H1 (cell line): Measurements from ENCODE around the gene TMEM232. TPM values are rescaled to one million over a fixed set of nuclear protein-coding genes. Genes with fewer than 3 reads are reported as not detected.

ENCODE experiments used
- CTCF ChIA-PET: fragments of 300-600 bp; sonication (Branson Sonifier 250); formaldehyde crosslinking; loops from one replicate; lab custom pipeline; 2021; ENCODE audit not compliant: partially characterized antibody; lab: Charles Lee
- POLR2A ChIA-PET: fragments of 300-600 bp; sonication (Branson Sonifier 250); formaldehyde crosslinking; loops from one replicate; lab custom pipeline; 2021; ENCODE audit warnings: inconsistent platforms; ENCODE audit not compliant: partially characterized antibody; lab: Charles Lee
- DNase-seq, 2 experiments: peaks; one replicate each; pipeline versions ENCODE4 v3.0.0 to v3.0.0-alpha.2; 2010 to 2022; ENCODE audit warnings: low spot score in 2 of 2, low read depth in 1 of 2, mixed read lengths in 1 of 2
- FAIRE-seq: peaks from 2 replicates; lab custom pipeline; 2011; peaks lifted over from hg19 to GRCh38; lab: Jason Lieb, UNC
- H2AFZ ChIP-seq: 2 replicates; pipeline ENCODE4 v1.8.1; 2012; ENCODE audit warnings: low read length, inconsistent platforms
- H2AK5ac ChIP-seq: 2 replicates; pipeline ENCODE4 v1.6.1; 2013; ENCODE audit warnings: low read depth, low read length
- H2BK120ac ChIP-seq: replicated peaks from 2 replicates; pipeline ENCODE3; 2013; ENCODE audit warnings: low read depth, low read length, inconsistent platforms
- H2BK12ac ChIP-seq: 2 replicates; pipeline ENCODE4 v1.6.1; 2013; ENCODE audit warnings: low read depth, low read length
- H2BK15ac ChIP-seq: 2 replicates; pipeline ENCODE4 v1.6.1; 2013; ENCODE audit warnings: low read length
- H2BK20ac ChIP-seq: 2 replicates; pipeline ENCODE4 v1.6.1; 2013; ENCODE audit warnings: low read length
- H2BK5ac ChIP-seq: 2 replicates; pipeline ENCODE4 v1.6.1; 2013; ENCODE audit warnings: low read depth, low read length
- H3K14ac ChIP-seq: 2 replicates; pipeline ENCODE4 v1.6.1; 2013; ENCODE audit warnings: inconsistent platforms; ENCODE audit not compliant: insufficient read length
- H3K18ac ChIP-seq: 2 replicates; pipeline ENCODE4 v1.6.1; 2013; ENCODE audit warnings: low read length; ENCODE audit errors: extremely low read depth
- H3K23ac ChIP-seq: 2 replicates; pipeline ENCODE4 v1.6.1; 2013; ENCODE audit warnings: inconsistent platforms; ENCODE audit not compliant: insufficient read length
- H3K23me2 ChIP-seq: 2 replicates; pipeline ENCODE4 v1.6.1; 2013; ENCODE audit warnings: low read depth, low read length
- H3K27ac ChIP-seq: 2 replicates; pipeline ENCODE4 v1.6.1; 2011; ENCODE audit warnings: low read depth, low read length, inconsistent platforms
- H3K27me3 ChIP-seq, 4 experiments: replicated peaks in 1 of 4; 1 replicate in 1 of 4; 2 replicates in 3 of 4; pipeline versions ENCODE4 v1.6.1 to v1.8.1; 2011 to 2013; ENCODE audit warnings: low read length in 3 of 4, mild to moderate bottlenecking in 3 of 4, inconsistent platforms in 2 of 4, mixed read lengths in 2 of 4, moderate library complexity in 1 of 4; ENCODE audit not compliant: control insufficient read depth in 3 of 4, insufficient read depth in 3 of 4; ENCODE audit errors: extremely low read depth in 1 of 4
- H3K36me3 ChIP-seq, 4 experiments: 2 replicates each; pipeline versions ENCODE4 v1.6.1 to v1.8.1; 2011 to 2013; ENCODE audit warnings: mild to moderate bottlenecking in 4 of 4, low read length in 3 of 4, moderate library complexity in 2 of 4, control low read depth in 1 of 4, inconsistent platforms in 1 of 4; ENCODE audit not compliant: insufficient read depth in 4 of 4, control insufficient read depth in 2 of 4
- H3K4ac ChIP-seq: replicated peaks from 2 replicates; pipeline ENCODE3; 2013; ENCODE audit warnings: low read length, low read depth, mixed read lengths, inconsistent platforms; ENCODE audit not compliant: insufficient read length
- H3K4me1 ChIP-seq, 4 experiments: replicated peaks in 1 of 4; 1 replicate in 1 of 4; 2 replicates in 3 of 4; pipeline versions ENCODE4 v1.6.1 to v1.8.1; 2011 to 2013; ENCODE audit warnings: low read length in 3 of 4, inconsistent platforms in 2 of 4, mixed read lengths in 1 of 4; ENCODE audit not compliant: insufficient read depth in 4 of 4, control insufficient read depth in 3 of 4
- H3K4me2 ChIP-seq, 2 experiments: 2 replicates each; pipeline versions ENCODE4 v1.6.1 to v1.8.1; 2011 to 2013; ENCODE audit warnings: low read depth in 2 of 2, low read length in 2 of 2, control low read depth in 1 of 2, inconsistent platforms in 1 of 2, mild to moderate bottlenecking in 1 of 2; ENCODE audit not compliant: insufficient read depth in 1 of 2
- H3K4me3 ChIP-seq, 4 experiments: fragments of 200-600, 300-600 bp in 1 of 4; sonication (generic), shearing (Covaris generic), sonication (Bioruptor Twin) in 1 of 4; 2 replicates each; pipeline versions ENCODE4 v1.5.1 to v1.8.1; 2011 to 2016; ENCODE audit warnings: low read length in 4 of 4, low read depth in 3 of 4, control low read depth in 2 of 4, inconsistent platforms in 2 of 4, mild to moderate bottlenecking in 2 of 4, mixed read lengths in 1 of 4, moderate library complexity in 1 of 4; ENCODE audit not compliant: insufficient read depth in 2 of 4; ENCODE audit errors: extremely low read depth in 1 of 4
- H3K56ac ChIP-seq: replicated peaks from 2 replicates; pipeline ENCODE3; 2013; ENCODE audit warnings: low read depth, mild to moderate bottlenecking, mixed read lengths, low read length, inconsistent platforms; ENCODE audit not compliant: insufficient read length
- H3K79me1 ChIP-seq: 2 replicates; pipeline ENCODE4 v1.6.1; 2013; ENCODE audit warnings: low read depth, low read length, control low read depth
- H3K79me2 ChIP-seq, 2 experiments: 2 replicates each; pipeline versions ENCODE4 v1.6.1 to v1.8.1; 2012 to 2013; ENCODE audit warnings: low read length in 2 of 2, mild to moderate bottlenecking in 2 of 2, inconsistent platforms in 1 of 2; ENCODE audit not compliant: insufficient read depth in 2 of 2, control insufficient read depth in 1 of 2
- H3K9ac ChIP-seq, 4 experiments: replicated peaks in 1 of 4; 1 replicate in 1 of 4; 2 replicates in 3 of 4; pipeline versions ENCODE4 v1.6.1 to v1.8.1; 2011 to 2013; ENCODE audit warnings: low read depth in 3 of 4, low read length in 3 of 4, control low read depth in 2 of 4, mild to moderate bottlenecking in 2 of 4, moderate library complexity in 2 of 4, inconsistent platforms in 1 of 4; ENCODE audit errors: extremely low read depth in 1 of 4
- H3K9me3 ChIP-seq, 2 experiments: 2 replicates each; pipeline versions ENCODE4 v1.6.1 to v1.8.1; 2012 to 2013; ENCODE audit warnings: mild to moderate bottlenecking in 2 of 2, moderate library complexity in 2 of 2, control low read depth in 1 of 2, inconsistent platforms in 1 of 2, low read depth in 1 of 2, low read length in 1 of 2, mixed read lengths in 1 of 2; ENCODE audit not compliant: insufficient read depth in 2 of 2
- H4K20me1 ChIP-seq, 2 experiments: replicated peaks in 1 of 2; 2 replicates each; pipeline versions ENCODE3 to v1.8.1; 2011 to 2013; ENCODE audit warnings: inconsistent platforms in 2 of 2, low read length in 2 of 2, mild to moderate bottlenecking in 1 of 2; ENCODE audit not compliant: insufficient read depth in 2 of 2, control insufficient read depth in 1 of 2
- H4K5ac ChIP-seq: 2 replicates; pipeline ENCODE4 v1.6.1; 2013; ENCODE audit warnings: low read length, low read depth, mixed read lengths, inconsistent platforms; ENCODE audit not compliant: insufficient read length
- H4K8ac ChIP-seq: 2 replicates; pipeline ENCODE4 v1.8.0; 2013; ENCODE audit warnings: mild to moderate bottlenecking, moderate library complexity, low read length, inconsistent platforms; ENCODE audit not compliant: insufficient read depth; ENCODE audit errors: extremely low read depth
- H4K91ac ChIP-seq: replicated peaks from 2 replicates; pipeline ENCODE3; 2013; ENCODE audit warnings: low read length, mixed read lengths, inconsistent platforms; ENCODE audit not compliant: insufficient read length
- ATF3 ChIP-seq: IDR thresholded peaks from 2 replicates; pipeline ENCODE4 v1.6.1; 2011; ENCODE audit warnings: low read depth, mild to moderate bottlenecking, low read length; ENCODE audit not compliant: insufficient read depth
- CBX5 ChIP-seq: fragments of 300-800, 300-1000 bp; sonication (generic); IDR thresholded peaks from 2 replicates; pipeline ENCODE4 v1.7.1; 2016; ENCODE audit warnings: antibody characterized with exemption, low read length, low read depth
- EP300 ChIP-seq, 2 experiments: IDR thresholded peaks; 1 replicate in 1 of 2; 2 replicates in 1 of 2; pipeline ENCODE4 v1.6.1; 2011 to 2012; ENCODE audit warnings: low read depth in 2 of 2, low read length in 2 of 2, mild to moderate bottlenecking in 2 of 2, borderline replicate concordance in 1 of 2, inconsistent platforms in 1 of 2, moderate library complexity in 1 of 2
- SIRT6 ChIP-seq: IDR thresholded peaks from one replicate; pipeline ENCODE4 v1.7.1; 2012; ENCODE audit warnings: low read length, inconsistent platforms
- SP4 ChIP-seq: IDR thresholded peaks from 2 replicates; pipeline ENCODE4 v1.6.1; 2012; ENCODE audit warnings: low read length, inconsistent platforms
- TCF12 ChIP-seq: IDR thresholded peaks from 2 replicates; pipeline ENCODE4 v1.6.1; 2011; ENCODE audit warnings: low read depth, mild to moderate bottlenecking, low read length
- WGBS, 2 experiments: shearing (Covaris generic) in 1 of 2; methylation state at CpG; one replicate each; pipeline versions ENCODE4 v1.1.6 to v1.1.7; 2013 to 2015; ENCODE audit warnings: low lambda C conversion rate in 2 of 2, mixed read lengths in 2 of 2, inconsistent platforms in 1 of 2, low coverage in 1 of 2, missing lambda C conversion rate in 1 of 2; ENCODE audit not compliant: insufficient replicate concordance in 2 of 2, insufficient coverage in 1 of 2, insufficient read length in 1 of 2; ENCODE audit errors: extremely low coverage in 1 of 2, missing lambda C conversion rate in 1 of 2; 5-methylcytosine and 5-hydroxymethylcytosine counted together
- polyA plus RNA-seq, 7 experiments: library from polyadenylated mRNA; depleted of rRNA in 3 of 7; stranded (reverse) in 5 of 7; unstranded in 2 of 7; fragments of >200 nt in 5 of 7; fragments of 200-250 nt in 2 of 7; gene quantifications; 1 replicate in 5 of 7; 2 replicates in 1 of 7; 4 replicates in 1 of 7; pipeline versions ENCODE4 v1.2.1 to v1.2.3, GENCODE V29; 2011 to 2013; ENCODE audit warnings: missing spikeins in 2 of 7, mixed read lengths in 2 of 7
- total RNA-seq: library from RNA; stranded (reverse); fragmentation: NEBNext Ultra II Directional; extraction: Animal tissue kit (Norgen Biotek cat#: 25700); gene quantifications from 2 replicates; pipeline ENCODE4 v1.2.1, GENCODE V29; 2021

The TMEM232 gene
- total and polyA plus RNA-seq, 2 of the 8 experiments (the other 6 are each of a cell fraction or from before 2014, with no cell fraction given) = 0.38 to 1.3 TPM

- no peak within 1 kb of the TSS for H3K27ac ChIP-seq
- H2BK120ac ChIP-seq = no peak within 1 kb of the TSS
- H3K9ac ChIP-seq = peak within 1 kb of the TSS; percentile 58 to 79 (median 72)
- H4K91ac ChIP-seq = no peak within 1 kb of the TSS
- no peak within 1 kb of the TSS for H3K23ac ChIP-seq
- no peaks in the 10 kb centered on the region for H3K36me3 ChIP-seq
- H3K4ac ChIP-seq = no peak within 1 kb of the TSS
- peak within 1 kb of the TSS; percentile 94 for H4K8ac ChIP-seq
- peak within 1 kb of the TSS; percentile 82 to 89 for H3K4me2 ChIP-seq
- H4K5ac ChIP-seq = peak within 1 kb of the TSS; percentile 41
- H3K56ac ChIP-seq = no peak within 1 kb of the TSS
- 0 out of 7 replicates have a peak, but pooled peaks cover 0 to 2% (median 0%) of the 10 kb centered on the region in 4 experiments for H3K4me1 ChIP-seq
- DNase-seq (peak; percentile 66 to 87), FAIRE-seq (peak; percentile 32)
- peaks cover 0 to 10% of the 10 kb centered on the region in 2 experiments; a peak in 1 of 4 replicates for H3K79me2 ChIP-seq
- no peak within 1 kb of the TSS for H2BK15ac ChIP-seq
- H2AK5ac ChIP-seq = no peak within 1 kb of the TSS
- CTCF ChIA-PET = no interaction called here
- no peaks in the 10 kb centered on the region for H3K9me3 ChIP-seq
- H4K20me1 ChIP-seq = no peaks in the 10 kb centered on the region
- no peak within 1 kb of the TSS for H3K14ac ChIP-seq
- H2BK5ac ChIP-seq = peak within 1 kb of the TSS; percentile 44; the same call in 1 of the 2 replicates
- no peaks in the 10 kb centered on the region for H3K27me3 ChIP-seq
- peaks cover 1% of the 10 kb centered on the region; the same call in 1 of the 2 replicates for H3K23me2 ChIP-seq
- WGBS, 2 experiments = 1% methylated on average over 54 of the region's 62 CpGs; no CpG with 5 or more reads in 1 of the 2 experiments
- H2BK20ac ChIP-seq = no peak within 1 kb of the TSS
- peak within 1 kb of the TSS; percentile 60 for H3K18ac ChIP-seq
- no peak within 1 kb of the TSS for H2BK12ac ChIP-seq
- H3K79me1 ChIP-seq = no peaks in the 10 kb centered on the region; the same call in 1 of the 2 replicates
- H3K4me3 ChIP-seq = peak within 1 kb of the TSS; percentile 77 to 97 (median 92)
- H2AFZ ChIP-seq = peak within 1 kb of the TSS; percentile 85
- POLR2A ChIA-PET = interaction anchor here (0.9 to 1.0 kb wide), 2 partner anchors 10 to 19 kb away, joined by 3 read pairs; no protein-coding TSS in a partner anchor
- TF ChIP-seq CBX5 (no peak), SP4 (0 out of 2 replicates have a peak, but pooled peaks have one; percentile 29), EP300 (IDR thresholded peaks at IDR 0.05; ENCODE audit: borderline replicate concordance in 1 of 2, low read depth in 2 of 2, low read length in 2 of 2) (no peak), SIRT6 (no peak), TCF12 (no peak), ATF3 (peak; percentile 85)
Measured at GRCh38 chr5:110738812-110739651, 12.6 kb upstream of the TMEM232 start, which contains the start of gene SLC25A46. SLC25A46 (plus strand) TSS chr5:110739007; CDS start chr5:110739120, 113 bp downstream.
